T-helper 2 cell (primary cell): ENCODE measurements around the gene ADD3.
"Not testable (repeated sequence)": the region's sequence is repeated elsewhere in the genome, so short reads cannot be mapped to it uniquely, and the experiment has no call there.

Experiments
- DNase-seq, 5 experiments: peaks; one replicate each; pipeline versions ENCODE4 v3.0.0 to v3.0.0-alpha.2; 2012 to 2022

Gene ADD3

DNA sequence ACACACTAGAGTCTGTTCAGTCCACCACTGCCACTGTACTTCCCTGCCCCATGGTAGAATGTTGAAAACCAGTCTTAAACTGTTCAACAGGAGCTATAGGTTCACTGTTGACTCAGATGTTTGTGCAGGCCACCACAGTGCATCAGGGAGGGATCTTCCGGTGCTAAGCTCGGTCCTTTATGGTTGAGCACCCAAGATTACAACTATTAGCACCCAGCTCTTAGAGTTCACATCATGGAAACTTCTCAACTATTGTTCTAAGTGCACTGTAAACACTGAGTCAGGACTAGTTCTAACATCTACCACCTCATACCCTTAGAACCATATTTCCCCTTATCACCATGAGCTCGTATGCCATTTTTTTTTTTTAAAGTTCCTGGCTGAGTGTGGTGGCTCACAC, 102.6 kb downstream of the ADD3 start:
- no peak for DNase-seq

DNA sequence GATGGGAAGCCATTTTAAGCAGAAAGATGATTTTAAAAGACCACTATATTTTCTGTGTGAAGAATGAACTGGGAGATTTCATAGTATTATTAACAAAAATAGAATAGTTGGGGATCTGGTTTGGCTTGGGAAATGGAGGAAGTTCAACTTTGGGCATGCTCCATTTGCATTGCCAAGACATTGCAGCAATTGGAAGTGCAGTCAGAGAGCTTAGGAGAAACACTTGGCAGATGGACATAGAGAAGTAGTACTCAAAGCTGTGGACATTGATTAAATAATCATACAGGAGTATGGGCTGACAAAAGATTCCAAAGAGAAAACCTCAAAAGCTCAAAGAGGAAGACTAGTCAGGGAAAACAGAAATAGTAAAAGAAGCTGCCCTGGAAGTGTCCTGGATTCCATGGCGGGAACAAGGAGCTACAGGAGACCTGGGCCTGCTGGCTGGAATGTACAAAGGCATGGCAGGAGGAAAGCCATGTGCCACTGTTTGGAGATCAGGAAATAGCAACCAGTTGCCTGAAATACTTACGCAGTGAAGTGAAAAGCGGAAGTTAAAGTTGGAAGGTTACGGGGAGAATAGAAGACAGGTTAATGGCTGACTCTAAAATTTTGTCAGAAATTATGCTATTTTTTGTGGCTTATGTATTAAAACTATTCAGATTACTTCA, 106.0 kb downstream of the ADD3 start:
- DNase-seq, result no peak

GRCh38 chr10:110114668-110115067, 106.9 kb downstream of the ADD3 start:
- not testable (repeated sequence) for DNase-seq

DNA sequence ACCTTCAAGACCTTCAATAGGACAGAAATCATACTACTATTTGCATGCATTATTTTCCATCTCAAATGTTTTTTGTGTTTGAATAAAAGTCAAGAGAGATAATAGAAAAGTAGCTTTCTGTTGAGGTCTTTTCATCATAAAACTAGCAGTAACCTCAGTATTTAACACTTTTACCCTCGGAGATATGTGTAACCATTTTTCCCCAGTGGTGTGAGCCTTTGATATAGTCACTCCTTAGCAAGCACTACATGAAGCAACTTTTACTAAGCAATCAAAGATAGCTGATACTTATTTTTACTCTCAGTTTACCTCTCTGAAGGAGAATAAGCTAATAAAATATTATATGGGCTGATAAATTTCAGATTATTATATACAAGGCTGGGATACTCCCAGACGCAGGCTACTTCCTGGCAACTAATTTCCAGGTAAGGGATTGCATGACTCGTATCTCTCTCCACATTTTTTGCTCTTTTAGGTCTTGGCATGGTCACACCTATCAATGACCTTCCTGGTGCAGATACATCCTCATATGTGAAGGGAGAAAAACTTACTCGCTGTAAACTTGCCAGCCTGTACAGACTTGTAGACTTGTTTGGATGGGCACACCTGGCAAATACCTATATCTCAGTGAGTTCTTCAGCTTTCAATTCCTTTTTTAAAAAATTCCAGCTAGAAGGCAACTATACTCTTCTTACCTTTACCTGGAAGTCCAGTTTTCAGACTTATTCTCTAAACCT, 108.2 kb downstream of the ADD3 start:
- DNase-seq, result no peak

GRCh38 chr10:110118891-110119621, 111.3 kb downstream of the ADD3 start:
- no peak for DNase-seq

DNA sequence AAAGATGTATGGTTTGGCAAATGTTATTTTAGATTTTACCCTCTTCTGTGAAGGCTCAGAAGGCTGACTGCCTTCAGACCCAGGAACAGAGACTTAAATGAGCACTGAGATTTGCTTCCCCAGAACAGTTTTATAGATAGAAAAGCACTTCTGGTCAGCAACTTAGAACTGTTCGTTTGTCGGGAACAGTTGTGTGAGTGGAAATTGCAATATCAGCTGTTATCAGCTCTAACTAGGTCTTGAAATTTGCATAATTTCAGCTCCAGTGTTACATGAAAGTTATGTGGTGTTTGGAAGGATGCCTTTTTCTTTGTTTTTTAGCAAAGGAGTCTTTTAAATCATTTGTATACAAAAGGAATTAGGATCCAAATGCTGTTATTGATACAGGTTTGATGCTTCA, 115.8 kb downstream of the ADD3 start:
- DNase-seq, result no peak

- DNase-seq, result no peak
These were observed 121.7 kb downstream of the ADD3 start for GRCh38 chr10:110129490-110129889.

DNA sequence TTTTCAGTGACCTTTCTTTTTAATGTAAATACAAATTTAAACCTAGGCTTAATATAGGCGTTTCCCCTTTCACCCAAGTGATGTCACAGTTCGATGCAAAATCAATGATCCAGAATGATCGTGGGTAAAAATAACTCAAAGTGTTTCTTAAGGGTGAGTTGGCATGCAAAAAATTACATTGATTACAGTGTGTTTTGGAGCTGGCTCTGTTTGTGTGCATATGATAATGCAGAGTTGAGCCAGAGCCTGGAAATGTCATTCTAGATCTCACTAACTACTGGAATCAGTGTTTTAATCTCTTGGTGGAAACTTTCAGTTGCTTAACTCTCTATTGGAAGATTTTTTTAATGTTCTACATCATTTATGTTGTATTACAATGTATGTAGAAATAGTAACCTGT, 127.1 kb downstream of the ADD3 start:
- no peak for DNase-seq

- DNase-seq, result not testable (repeated sequence)
These were observed 128.1 kb downstream of the ADD3 start for GRCh38 chr10:110135836-110136235.

DNA sequence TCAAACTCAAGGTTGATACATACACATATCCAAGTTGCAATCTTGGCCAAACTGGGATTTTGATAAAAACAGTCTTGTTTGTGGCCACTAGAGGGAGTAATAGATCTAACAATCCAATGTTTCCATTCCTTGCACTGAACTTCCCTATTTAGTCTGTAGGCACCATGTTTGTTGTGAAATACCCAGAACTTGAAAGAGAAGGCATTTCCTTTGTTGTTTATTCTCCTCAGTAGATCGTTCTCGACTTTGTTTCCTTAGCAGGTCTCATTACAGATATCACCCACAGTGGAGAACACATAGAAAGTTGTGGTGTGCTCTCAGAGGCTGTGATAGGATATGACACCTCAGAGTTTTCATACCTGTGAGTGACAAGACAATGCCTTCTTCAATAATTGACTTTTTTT, 129.4 kb downstream of the ADD3 start:
- DNase-seq, result peak in 2 of 5 experiments; percentile 65 to 67

GRCh38 chr10:110138197-110138812, 130.5 kb downstream of the ADD3 start:
- DNase-seq, result peak in 2 of 5 experiments; percentile 56 to 71

DNA sequence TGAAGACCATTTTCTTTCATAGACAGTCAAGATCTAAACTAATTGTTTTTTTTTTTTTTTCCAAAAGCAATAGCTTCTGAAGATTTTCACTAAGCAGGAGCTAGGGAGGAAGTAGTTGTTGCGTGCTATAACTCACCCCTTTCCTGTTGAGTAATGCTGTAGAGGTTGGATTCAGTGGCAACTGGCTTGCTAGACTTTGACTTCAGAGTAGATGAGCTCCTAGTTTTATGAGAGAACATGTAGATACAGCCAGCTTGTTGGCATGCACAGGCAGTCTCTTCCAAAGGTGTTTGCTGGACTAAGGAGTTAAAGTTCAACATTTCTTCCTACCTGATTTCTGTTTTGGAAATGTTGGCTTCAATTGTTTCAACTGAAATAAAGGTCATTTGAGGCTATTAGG, 133.4 kb downstream of the ADD3 start:
- DNase-seq, result peak in 1 of 5 experiments; percentile 49

DNA sequence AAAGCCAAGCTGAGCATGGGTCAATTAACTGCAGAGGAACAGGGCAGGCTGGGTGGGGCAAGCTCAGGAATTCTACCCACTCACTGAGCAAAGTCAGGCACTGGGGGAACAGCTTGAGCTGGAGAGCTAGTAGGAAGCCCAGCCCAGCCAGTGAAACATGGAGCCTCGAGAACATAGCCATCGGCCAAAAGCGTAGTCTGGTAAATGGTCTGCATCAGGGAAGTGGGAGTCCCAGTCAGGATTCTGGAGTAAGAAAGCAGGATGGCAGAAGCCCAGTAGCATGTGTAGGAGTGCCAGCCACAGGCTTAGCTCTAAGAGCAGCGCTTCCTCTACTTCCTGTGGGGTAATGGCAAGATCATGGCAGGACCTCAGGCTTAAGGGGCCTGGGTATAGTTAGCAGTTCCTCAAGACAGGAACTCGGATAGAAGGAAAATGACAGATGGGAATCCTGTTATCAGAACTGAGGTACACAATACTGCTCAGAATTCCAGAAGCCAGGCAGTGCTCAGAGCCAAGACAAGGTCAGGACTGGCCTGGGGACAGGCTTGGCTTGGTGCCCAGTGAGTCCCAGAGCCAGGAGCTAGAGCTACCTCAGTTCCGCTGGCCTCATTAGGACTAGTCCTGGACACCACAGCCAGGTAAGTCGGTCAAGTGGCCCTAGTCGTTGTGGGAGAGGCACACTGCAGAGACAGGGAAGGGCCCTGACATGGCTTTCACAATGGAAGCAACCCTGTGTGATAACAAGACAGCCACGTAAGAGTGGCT, 134.3 kb downstream of the ADD3 start:
- DNase-seq, result no peak

GRCh38 chr10:110142965-110143364, 135.2 kb downstream of the ADD3 start:
- DNase-seq, result no peak

- DNase-seq, result no peak
These were observed 136.7 kb downstream of the ADD3 start for GRCh38 chr10:110144507-110144906.

- DNase-seq, result no peak
These were observed 140.2 kb downstream of the ADD3 start for GRCh38 chr10:110147961-110148360.

- DNase-seq, result no peak
These were observed 141.5 kb downstream of the ADD3 start for GRCh38 chr10:110149259-110149658.

GRCh38 chr10:110150046-110150445, 142.3 kb downstream of the ADD3 start:
- no peak for DNase-seq

DNA sequence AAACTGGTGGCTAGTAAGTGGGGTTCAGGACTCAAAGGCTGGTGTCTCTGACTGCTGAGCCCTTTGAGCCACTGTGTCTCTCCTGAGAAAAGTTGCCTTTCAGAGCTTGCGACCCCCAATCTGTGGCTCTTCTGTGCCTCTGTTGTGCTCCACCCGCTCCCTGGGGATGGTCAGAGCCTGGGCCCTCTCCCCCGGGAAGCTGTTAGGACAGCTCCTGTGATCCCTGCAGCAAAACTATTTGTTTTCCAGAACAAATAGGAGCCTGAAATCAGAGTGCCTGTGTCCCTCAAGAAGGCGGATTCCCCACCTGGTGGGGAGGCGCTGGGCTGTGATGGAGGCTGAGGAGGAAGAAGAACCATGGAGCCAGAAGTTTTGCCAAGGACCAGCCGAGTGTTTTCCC, 143.2 kb downstream of the ADD3 start:
- DNase-seq, result no peak

DNA sequence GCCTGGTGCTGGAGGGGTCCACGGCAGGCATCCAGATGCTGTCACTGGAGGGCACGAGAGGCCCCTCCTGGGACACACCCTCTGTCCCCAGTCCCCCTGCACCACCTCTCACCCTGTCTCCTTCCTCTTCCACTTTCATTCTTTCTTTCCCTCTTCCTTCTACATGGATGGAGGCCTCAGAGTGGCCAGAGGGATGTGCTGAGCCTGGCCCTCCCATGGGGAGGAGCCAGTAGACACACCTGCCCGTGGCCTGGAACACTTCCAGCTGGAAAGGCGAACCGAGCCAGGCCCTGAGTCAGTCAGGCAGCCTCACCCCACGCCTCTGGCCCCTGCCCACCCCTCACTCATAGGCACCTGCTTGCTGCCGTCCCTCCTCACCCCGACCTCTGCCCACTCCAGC, 143.7 kb downstream of the ADD3 start:
- no peak for DNase-seq

GRCh38 chr10:110151971-110152370, 144.2 kb downstream of the ADD3 start:
- DNase-seq, result no peak

DNA sequence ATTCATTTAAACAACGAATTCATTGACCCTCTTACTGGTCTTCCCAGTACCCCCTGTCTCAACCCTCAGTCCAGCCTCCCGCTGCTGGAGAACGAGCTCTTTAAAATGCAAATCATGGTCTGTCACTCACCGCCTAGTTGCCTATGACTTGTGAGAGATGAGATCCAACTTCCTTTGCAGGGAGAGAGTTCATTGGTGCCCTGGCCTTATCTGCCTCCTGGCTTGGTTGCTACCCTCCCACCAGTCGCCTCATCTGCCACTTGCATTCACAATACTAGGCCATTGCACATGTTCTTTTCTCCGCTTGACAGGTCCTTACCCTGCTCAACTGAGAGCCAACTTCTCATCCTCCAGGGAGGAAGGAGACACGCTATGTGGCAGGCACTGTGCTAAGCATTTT, 145.6 kb downstream of the ADD3 start:
- no peak for DNase-seq

DNA sequence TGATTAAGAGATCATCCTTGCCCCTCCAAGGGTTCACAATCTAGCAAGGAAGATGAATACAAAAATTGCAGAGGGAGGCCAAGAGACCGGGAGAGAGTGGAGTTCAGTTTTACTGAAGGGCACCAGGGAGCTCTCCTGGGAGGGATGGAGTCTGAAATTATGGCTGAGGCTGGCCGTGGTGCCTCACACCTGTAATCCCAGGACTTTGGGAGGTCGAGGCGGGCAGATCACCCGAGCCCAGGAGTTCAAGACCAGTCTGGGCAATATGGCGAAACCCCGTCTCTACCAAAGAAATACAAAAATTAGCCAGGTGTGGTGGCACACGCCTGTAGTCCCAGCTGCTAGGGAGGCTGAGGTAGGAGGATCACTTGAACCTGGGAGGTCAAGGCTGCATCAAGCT, 148.3 kb downstream of the ADD3 start:
- no peak for DNase-seq
